GM18907 (cell line): Measurements from ENCODE around the gene RALGAPA2.
A peak's percentile ranks its signal among the peaks of the same experiment; 100 is the strongest.

Source experiments
- ATAC-seq: cut with Tn5 transposase; IDR thresholded peaks from one replicate; pipeline ENCODE4 v1.9.1; 2021; ENCODE audit warnings: mild to moderate bottlenecking, moderate library complexity; ENCODE audit not compliant: unreplicated experiment

The RALGAPA2 gene

DNA sequence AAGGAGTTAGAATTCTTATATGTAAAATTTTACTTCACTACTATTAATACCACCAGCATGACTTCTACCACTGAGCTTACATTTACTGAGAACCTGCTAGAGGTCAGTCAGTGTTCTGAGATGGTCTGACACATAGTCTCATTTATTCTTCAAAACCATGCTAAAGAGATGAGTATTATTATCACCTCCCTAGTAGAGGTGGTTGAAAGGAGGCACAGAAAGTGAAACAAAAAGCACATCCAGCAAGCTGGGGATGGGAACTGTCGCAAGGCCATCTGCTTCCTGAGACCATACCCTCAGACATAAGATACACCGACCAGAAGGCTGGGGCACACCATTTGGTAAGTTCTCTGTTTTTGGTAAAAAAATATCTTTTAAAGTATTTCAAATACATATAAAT is 206.9 kb downstream of the RALGAPA2 start:
- peak; percentile 84 for ATAC-seq

DNA sequence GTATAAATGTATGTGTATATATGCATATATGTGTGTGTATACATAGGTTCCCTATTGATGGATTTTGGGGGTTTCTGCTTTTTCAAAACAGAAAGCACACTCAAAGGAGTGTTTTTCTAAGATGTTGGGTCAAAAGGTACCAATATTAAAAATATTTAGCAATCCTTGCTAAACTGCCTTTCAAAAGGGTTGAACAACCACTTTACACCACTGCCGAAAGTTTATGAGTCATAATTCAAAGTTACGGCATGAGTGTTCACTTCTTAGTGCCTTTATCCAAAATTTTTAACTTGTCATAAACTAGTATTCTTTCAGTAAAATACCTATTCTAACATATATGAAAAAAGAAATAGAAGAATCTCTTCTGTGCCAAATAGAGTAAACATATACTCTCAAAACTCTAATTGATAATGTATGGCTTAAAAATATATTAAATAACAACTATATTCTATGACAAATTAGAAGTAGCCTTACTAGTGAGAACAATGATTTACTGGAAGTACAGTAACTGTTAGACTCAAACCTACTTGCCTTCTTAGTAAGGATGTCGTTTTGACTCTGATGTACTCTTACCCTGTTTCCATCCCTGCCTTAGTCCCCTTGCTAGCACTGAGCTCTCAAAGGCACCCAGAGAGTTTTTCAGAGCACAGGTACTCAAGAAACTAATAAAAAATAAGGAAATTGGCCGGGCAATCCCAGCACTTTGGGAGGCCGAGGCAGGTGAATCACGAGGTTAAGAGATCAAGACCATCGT is 208.5 kb downstream of the RALGAPA2 start:
- ATAC-seq: no peak

DNA sequence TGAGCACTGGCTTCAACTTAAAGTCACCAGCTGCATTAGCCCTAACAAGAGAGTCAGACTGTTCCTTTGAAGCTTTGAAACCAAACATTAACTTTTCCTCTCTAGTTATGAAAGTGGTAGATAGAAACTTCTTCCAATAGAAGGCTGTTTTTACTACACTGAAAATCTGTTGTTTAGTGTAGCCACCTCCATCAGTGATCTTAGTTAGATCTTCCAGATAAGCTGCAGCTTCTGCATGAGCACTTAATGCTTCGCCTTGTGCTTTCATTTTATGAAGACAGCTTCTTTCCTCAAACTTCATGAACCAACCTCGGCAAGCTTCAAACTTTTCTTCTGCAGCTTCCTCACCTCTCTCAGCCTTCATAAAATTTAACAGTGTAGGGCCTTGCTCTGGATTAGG is 211.3 kb downstream of the RALGAPA2 start:
- no peak for ATAC-seq

DNA sequence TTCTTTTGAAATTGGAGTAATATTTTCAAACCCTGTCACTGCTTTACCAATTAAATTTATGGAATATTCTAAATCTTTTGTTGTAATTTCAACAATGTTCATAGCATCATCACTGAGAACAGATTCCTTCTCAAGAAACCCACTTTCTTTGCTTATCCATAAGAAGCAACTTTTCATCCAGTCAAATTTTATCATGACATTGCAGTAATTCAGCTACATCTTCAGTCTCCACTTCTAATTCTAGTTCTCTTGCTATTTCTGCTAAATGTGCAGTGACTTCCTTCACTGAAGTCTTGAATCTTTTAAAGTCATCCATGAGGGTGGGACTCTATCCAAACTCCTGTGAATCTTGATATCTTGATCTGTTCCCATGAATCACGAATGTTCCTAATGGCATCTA is 212.1 kb downstream of the RALGAPA2 start:
- ATAC-seq: no peak

DNA sequence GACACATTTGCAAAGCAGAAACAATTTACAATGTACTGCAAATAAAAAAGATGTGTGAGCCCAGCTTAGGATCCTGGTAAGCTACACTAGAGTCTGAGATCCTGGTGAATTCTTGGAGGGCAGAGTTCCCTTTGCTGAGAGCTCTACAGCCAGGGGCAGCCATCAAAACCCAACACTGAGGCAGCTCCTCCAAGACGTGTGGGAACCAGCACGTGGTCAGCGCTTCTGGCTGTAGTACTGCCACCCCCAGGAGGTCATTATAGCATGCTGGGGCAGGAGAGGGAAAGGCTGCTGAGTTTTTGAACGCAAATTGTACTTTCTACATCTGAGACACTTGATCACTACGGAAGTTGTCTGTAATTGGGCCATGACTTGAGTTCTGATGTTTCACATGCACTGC is 213.0 kb downstream of the RALGAPA2 start:
- ATAC-seq: no peak

DNA sequence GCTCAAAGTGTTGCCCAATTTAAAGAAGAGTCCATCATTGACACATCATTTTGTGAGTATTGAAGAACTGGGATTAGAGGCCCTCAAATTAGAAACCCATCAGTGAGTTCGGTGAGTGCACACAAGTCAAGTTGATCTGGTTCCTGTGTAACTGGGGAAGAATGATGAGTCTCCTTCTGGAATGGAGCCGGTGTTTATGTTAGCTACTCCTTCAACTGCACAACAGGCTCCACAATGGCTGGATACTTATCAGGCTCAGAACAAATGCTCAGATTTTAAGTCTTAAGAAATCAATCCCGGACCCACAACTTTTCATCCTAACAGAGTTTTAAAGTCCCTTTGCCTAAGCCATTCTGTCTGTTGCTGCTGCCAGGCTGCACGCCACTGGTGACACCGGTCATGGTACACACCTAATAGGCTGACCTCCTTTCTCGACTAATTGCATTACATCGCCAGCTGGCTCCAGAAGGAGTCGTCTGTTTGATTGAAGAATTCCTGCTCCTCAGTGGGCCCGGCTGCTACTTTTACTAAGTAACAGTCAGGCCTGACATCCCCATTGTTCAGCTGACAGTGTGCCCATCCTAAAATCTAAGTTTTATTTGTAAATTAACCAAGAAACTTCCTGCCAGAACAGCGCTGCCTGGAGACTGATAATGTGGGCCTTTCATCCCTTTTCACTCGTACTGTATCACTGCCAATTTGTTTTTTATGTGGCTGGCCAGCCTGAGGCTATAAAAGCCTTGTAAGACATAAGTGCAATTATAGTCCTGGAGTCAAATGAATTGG is 214.2 kb downstream of the RALGAPA2 start:
- ATAC-seq: no peak

DNA sequence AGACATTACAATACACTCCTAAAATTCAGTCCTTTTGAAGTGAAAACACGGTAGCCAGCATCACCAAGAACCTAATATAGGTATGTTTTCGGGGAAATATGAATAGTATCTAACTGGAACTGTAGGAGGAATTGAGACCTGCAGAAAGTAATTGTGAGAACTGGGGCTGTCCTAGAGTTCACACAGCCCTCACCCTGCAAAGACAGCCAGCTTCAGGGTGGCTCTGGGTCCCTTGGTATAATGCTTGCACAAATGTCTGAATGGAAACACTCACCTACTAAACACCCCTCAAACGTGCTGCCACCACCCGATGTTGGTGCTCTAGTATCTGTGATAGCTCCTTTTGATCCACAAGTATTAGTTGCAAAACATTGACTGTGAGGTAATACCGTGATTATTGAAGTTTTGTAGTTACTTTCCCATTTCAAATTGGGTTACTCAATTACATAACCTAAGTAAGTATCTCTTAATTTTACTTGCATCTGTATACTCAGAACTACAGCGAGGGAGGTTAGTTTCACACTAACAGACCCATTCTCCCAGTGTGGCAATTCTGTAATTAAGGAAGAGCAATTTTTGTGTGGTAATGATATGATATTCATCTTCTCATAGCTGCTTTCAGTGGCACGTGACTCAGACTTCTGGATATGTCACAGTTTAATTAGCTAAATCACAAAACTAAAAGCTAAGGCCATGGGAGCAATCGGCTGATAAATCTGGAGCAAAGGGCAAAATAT is 215.0 kb downstream of the RALGAPA2 start:
- ATAC-seq: no peak

DNA sequence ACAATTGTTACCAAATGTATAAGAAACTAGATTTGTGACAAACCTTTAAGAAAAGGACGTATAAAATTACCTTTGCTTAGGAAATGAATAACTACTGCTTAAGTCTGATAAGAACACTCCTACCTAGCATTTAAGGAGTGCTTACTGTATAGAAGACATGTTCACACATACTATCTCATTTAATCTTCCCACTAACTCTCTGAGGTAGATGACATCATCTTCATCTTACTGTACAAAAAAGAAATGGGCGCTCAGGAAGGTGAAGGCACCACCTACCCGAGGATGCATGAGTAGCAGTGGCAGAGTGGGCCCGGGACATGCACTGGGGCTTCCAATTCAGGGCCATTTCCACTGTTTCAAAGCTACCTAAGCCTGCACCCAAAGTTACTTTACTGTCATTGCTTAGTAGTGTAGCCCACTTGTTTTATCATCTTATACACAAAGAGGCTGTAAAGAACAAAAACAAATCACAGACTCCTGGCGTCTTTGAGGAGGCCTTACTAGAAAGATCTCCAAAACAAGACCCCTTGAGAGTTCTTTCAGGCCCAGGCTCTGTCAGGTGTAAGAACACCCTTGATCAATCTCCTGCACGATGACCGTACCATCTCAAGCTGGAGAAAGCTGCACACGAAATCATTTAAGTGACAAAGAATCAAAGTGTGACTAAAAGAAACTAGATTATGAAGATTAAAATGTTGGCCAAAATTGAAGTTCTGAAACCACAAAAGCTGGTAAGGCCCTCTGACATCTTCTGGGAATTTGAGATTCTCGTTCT is 216.5 kb downstream of the RALGAPA2 start:
- no peak for ATAC-seq

DNA sequence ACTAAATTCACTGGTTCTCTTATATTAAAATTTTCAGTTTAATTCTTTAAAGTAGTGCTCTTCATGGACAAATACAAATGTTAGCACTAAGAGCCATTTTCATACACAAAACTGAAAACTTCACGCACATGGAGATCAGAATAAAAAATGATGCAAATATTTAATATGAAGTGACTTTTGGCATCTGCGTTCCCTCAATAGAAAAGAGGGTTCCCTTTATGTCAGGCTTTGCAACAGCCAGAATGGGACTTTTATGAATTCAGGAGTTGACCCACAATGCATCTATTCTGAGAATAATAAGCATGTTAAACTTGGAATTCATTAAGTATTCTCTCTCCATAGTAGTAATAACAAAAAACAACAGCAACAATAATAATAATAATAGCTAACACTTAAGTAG is 218.7 kb downstream of the RALGAPA2 start:
- no peak for ATAC-seq

DNA sequence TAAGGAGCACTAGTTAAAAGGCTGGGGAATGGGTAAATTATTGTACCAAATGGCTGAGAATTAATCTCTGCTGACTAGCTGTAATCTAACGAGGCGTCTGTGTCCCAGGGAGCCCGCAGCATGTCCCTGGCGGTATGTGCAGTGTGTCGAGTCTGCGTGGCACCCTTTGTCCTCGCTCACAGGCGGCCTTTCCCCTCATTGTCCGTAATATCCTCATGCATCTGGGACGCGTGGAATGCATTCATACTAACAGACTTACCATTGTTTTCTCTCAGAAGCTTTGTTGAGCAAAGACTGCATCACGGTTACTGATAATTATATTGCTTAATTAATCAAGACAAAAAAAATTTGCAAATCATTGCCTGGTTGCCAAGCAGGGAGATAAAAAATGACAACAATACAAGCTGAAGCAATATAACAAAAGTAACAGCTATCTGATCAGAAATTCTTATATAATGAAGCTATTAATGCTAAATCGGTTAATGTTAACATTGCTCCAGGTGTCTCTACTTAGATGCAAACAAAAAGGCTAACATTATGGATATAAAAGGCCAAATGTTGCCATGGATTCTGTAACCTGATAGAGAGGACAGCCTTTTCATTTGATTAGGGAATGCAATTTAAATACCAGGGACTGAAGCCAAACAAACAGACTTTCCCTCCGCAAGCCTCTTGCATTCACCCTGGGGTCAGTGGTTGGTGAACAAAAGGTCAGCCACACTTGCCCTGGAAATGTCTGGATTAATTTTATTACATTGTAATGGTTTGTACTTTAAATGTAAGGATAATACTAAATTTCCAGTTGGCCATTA is 219.7 kb downstream of the RALGAPA2 start:
- ATAC-seq: no peak

DNA sequence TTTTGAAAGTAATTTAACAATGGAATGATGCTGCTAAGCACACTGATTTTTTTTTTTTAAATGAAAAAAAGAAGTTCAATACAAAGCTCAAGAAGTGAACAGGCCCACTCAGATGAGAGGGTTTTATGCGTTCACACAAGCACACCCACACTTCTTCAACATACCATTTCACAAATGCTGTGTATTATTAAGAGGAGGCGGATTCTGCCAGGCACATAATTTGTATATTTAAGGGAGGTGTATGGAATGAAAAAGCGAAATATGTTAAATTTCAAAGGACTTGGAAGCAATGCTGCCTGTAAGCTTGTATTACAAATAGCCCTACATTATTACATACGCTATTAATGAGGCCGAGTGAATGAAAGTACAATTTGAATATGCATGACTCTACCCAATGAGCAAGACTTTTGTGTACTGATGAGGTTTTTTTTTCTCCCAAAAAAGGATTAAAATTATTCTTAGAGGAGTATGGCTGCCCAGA is 220.6 kb downstream of the RALGAPA2 start:
- ATAC-seq: no peak

DNA sequence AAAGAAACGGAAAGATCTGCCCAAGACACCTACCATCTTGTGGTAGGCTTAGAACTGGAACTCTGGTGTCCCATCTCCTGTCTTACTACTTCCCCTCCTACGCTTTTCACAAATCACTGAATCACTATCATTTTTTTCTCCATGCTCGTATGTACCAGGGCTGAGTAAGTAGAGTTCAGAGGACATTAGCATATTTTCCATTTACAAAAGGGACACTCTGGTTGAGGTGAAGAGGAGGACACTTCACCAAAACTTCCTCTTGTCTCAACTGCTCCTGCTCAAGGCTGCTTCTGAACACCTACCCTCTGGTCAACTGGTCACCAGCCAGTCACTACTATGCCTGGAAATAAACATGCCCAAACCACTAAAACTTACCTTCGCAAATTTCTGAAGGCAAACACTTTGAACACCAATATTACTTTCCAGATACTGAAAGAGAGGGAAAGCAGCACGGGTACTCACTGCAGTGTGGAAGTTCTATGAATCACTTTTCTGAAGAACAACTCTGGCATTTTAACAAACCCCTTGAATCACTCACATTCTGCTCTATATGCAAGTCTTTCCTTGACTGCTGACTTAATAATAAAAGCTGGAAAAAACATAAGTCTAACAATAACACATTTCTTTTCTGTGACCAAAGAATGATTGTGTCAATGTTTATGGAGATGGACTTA is 221.2 kb downstream of the RALGAPA2 start:
- ATAC-seq: no peak

DNA sequence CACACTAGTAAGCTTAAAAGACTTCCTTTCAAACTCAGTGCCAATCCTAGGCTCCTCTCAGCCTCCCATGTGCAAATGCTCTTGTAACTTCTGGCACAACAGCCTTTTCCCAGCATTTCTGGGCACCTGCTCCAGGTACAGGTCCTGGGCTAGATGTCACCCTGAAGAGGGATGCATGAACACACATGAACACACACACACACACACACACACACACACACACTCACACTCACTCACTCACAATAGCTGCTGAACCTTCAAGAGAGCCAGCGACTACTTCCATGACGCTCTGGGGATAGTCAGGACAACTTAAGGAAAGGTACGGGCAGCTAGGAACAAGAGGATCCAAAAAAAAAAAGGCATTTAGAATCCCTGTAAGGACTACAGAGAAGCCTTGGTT is 221.8 kb downstream of the RALGAPA2 start:
- ATAC-seq: no peak

DNA sequence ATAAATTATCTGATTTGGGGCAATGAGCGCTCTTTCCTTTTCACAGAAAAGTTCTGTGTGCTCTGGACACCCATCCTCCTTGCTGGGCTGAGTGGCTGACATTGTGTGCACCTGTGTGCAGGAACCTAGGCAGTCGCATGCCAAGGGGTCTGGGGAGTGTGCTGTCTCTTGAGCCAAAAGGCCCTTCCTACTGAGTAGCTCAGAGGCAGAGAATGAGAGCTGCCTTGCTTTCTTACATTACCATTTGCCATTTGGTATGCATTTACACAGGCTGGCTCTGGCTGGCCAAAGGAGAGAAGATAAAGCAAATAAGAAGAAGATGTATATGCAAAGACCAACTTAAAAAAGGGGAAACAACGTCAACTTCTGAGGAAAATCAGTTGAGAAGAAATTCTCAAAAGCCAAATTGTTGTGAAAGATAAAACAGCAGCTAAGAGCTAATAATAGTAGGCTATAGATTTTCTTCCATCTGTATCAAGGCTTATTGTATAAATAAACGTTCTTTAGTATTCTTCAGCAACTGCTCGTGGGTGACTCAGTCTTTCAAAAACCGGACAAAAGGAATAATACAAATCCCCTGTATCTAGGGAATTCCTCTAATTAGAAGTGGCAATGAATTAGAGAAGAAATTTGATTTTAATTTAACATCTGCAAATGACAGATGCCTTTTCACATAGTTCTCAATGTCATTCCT is 222.6 kb downstream of the RALGAPA2 start:
- ATAC-seq: peak; percentile 47

DNA sequence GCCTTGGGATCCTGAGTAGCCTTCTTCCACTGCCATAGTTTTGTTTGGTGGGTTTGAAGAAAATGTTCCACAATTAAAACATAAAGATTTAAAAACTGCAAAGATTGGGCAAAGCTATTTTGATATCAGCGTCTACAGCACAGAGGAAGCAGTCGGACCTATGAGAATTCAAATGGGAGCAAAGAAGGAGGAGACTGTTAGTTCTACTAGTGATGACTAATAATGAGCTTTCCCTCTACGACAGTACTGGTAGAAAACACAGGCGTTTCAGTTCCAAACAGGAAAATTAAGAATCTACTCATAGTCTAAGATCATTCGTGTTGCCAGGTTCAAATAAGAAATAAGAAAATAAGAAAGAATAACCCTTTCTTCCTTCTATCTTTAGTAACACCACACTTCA is 223.4 kb downstream of the RALGAPA2 start:
- peak; percentile 91 for ATAC-seq

DNA sequence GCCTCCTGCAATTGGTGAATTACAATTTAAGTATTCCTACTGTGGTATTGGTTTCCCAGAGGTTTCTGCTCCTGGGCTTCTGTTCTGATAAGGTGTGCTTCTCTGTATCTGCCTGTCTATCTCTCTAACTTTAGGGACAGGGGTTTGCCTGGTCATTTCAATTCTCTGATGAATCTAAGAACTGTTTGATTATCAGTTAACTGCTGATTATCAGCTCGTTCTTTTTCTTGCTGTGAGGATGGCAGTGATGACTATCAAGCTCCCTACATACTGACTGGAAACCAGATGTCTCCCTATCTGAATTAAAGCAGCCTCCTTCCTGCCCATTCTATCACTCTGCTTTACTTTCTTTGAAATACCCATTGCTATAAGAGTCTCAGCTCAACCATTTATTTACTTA is 224.1 kb downstream of the RALGAPA2 start:
- no peak for ATAC-seq

DNA sequence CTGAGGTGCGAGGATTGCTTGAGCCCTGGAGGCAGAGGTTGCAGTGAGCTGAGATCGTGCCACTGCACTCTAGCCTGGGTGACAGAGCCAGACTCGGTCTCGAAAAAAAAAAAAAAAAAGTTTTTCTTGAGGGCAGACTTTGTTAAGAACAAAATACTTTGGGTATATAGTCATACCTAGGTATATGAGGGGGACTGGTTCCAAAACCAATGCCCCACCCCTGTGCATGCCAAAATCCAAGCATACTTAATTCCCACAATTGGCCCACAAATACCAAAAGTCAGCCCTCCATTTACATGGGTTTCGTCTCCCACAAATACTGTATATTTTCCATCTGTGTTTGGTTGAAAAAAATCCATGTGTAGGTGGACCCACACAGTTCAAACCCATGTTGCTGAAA is 224.6 kb downstream of the RALGAPA2 start:
- ATAC-seq: no peak

DNA sequence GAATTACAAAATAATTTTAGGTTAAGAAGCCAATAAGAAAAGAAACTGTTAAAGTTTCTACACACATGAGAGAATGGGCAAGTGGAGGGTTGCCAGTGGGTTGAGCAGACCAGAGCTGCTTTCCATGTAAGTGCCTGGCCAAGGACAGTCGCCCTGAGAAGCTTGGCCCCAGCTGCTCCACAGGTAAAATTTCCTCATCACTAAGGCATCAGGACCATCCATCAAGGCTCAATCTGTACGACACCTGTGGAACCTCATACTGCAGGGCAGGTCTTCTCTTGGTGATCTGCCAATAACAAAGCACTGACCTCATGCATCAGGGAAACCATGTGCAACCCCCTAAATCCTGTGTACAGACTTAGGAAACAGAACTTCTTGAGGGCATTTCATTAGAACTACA is 229.1 kb downstream of the RALGAPA2 start:
- ATAC-seq: no peak

DNA sequence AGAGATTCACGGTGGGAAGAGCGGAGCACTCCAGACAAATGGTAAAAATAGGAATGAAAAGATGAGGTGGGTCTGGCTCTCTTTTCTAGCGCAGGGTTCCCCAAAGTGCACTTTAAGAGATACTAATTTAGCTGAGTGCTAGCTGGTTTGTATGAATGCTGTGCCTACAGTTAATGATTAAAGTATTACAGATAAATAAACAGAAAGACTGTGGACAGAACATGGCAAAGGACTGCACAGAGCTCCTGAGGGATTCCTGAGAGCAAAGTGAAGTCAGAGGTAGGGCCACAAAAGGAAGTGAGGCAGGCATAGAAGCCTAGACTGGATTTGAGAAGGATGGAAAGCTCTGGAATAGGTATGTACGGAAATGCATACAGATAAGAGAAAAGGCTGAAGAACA is 230.0 kb downstream of the RALGAPA2 start:
- ATAC-seq: no peak
